Measurements from ENCODE around the gene NME3.
A peak's percentile ranks its signal among the peaks of the same experiment; 100 is the strongest.

The NME3 gene

DNA sequence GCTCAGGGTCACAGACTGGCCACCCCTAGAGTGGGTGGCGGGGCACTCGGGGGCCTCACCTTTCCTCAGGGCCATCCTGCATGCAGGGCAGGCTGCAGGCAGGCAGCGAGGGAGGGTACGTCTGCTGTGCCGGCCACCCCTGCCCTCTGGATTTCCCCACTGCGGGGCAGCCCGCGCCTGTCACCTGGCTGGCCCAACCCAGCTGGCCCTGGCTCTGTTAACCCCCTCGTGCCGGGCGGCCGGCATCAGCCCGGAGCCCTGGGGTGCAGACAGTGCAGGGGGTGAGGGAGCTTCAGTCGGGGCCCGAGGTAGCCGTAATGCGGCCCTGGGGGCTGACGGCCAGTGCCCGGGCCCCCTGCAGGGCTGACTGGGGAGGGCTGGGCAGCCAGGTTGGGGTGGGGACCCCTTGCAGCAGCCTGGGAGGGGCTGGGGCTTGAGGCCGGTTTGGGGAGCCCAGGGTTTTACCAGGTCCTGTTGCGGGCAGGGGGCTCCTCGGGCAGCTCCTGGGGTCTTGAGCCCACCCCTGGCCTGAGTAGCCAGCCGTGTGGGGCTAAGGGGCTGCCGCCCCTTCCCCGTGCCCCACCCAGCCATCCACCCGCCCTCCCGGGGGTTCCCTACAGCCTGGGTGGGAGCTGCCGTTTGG, 22.4 kb upstream of the NME3 start, which contains the start of gene IGFALS:
TSS of gene IGFALS (minus strand) at position 128 of the 643 bp plus-strand sequence. CDS start at position 75, 53 bp downstream.
- DNase-seq = no peak

DNA sequence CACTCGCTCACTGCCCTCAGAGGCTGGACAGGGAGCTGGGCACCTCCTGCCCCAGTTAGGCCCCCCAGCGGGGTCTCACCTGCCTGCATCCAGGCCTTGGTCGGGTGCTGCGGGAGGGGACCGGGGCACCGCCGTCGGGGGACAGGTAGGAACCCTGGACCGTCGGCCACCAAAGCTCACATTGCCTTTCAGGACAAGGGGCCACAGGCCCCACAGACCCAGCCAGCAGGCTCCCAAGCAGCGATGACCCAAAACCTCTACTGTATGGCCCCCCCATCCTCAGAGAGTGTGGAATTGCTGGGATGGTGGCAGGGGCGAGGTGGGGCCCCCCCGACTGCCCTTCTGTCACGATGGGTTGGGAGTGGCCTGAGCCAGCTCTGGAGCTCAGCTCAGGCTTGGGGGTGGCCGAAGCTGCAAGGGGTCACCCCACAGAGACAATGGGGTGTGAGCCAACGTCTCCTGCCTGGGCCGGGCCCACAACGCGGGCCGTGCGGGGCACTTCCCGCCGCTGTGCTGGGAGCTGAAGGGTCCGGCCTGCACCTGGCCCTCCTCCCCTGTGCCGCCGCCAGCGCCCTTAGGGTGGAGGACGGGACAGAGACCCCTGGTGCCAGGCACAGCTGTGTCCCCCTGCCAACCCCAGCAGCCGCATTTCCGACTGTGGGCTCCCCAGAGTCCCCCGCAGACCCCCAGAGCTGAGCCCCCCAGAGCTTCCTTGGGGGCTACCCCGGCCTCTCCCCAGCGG, 21.7 kb upstream of the NME3 start:
- no peak for DNase-seq

DNA sequence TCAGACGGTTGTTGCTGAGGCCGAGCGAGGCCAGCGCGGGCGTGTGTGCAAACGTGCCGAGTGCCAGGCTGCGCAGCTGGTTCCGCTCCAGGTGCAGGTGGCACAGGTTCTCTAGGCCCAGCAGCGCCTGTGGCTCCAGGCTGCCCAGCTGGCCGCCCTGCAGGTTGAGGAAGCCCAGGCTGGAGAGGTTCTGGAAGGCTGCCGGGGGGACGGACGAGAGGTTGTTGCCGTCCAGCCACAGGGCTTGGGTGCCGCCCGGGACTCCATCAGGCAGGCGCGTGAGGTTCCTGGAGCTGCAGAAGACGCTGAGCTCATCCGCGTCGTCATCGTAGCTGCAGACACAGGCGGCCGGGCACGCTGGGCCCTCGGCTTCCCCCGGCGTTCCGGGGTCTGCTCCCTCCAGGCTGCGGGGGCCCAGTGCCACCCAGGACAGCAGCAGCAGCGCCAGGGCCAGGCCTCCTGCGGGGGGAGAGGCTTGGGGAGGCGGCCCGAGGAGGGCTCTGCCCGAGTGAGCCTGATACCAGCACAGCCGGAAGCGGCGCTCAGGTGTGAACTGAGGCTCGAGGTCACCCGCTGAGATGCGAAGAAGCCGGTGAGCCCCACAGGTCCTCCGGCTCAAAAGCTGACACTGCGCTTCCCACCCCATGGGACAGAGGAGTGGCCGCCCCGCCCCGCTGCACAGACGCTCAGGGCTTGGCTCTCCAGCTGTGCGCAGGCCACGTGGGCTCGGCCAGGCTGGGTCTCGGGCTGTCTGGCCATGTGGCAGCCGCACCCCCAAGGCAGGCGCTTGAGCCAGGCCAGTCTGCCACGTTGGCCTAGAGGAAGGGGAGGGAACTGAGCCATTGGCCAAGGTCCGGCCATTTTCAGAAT, 20.8 kb upstream of the NME3 start:
- no peak for DNase-seq

DNA sequence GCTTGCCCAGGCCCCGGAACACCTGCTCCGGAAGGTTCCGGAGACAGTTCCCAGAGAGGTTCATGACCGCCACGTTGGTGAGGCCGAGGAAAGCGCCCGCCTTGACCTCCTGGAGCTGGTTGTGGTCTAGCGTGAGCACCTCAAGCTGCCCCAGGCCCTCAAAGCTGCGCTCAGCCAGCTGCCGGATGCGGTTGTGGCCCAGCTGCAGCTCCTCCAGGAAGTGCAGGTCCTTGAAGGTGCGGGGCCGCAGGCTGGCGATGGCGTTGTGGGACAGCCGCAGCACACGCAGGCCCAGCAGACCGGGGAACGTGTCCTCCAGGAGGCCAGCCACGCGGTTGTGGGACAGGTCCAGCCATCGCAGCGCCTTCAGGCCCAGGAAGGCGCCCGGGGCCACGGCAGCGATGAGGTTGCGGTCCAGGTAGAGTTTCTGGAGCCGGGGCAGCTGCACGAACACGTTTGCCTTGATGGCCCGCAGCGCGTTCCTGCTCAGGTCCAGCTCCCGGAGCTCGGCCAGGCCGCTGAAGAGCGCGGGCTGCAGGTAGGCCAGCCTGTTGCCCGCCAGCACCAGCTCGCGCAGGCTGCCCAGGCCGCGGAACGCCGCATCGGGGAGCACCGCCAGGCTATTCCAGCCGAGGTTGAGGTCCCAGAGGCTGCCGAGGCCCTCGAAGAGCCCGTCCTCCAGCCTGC, 20.1 kb upstream of the NME3 start:
- DNase-seq = no peak

DNA sequence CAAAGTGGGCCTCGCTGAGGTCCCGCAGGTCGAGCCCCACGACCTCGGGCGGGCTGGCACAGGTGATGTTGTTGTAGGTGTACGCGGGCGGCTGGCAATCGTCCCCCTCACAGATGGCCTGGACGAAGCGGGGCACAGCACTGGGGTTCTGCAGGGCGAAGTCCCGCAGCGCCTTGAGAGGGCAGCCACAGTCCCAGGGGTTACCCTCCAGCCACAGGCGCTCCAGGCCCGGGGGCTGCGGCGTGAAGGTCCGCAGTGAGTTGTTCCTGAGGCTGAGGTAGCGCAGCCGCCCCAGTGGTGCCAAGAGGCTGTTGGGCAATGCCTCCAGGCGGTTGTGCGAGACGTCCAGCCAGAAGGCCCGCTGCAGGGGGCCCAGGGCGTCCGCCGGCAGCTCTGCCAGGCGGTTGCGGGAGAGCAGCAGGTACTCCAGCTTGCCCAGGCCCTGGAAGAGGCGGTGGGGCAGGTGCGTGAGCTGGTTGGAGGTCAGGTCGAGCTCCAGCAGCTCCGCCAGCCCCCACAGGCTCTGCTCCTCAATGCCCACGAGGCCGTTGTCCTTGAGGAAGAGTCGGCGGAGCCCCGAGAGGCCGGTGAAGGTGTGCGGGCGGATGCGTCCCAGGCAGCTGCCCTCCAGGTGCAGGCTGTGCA, 19.4 kb upstream of the NME3 start:
- DNase-seq = no peak

DNA sequence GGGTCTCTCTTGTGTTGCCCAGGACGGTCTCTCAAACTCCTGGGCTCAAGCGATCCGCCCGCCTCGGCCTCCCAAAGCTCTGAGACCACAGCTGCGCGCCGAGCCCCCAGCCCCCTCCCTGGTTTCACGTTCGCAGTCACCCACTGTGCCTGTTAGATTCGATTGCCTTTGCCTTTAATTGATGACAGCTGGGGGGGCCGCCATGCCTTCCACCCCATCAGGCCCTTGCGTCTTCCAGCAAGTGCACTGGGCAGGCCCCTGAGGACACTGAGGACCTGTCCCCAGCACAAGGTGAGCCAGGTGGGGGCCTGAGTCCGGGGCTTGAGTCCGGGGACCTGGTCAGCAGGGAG, 18.9 kb upstream of the NME3 start:
- DNase-seq = no peak

DNA sequence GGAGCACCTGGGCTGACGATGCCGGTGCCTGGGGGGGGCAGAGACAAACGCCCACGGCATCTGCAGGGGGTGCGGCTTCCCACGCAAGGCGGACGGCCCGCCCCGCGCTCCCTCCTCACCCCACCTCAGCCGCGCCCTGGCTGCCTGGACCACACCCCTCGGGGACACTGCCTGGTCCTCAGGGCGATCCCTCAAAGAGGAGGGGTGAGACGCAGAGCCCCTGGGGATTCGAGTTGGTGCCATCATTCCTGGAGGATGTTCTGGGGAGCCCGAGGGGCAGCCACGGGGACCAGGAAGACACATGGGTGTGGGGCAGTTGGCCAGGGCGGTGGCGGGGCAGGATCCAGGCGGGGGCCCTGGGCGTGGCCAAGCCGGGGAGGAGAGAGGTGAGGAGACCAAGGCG, 18.3 kb upstream of the NME3 start:
- DNase-seq = no peak

DNA sequence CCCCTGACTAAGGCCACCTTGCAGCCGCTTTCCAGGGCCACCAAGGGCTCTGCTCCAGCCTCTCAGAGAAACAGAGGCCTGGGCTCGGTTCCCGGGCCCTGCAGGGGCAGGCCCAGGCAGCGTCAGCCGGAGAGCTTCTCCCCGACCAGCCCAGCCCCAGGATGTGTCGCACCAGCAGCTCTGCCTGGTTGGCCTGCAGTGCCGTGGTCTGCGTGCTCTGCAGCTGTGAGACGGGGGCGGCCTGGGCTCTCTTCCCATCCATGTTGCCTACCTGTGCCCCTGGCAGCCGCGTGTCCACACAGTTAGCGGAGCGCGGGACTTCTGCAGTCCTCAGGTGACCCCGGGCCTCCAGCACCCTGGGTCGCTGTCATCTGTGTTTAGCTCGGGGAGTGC, 17.4 kb upstream of the NME3 start:
- no peak for DNase-seq

DNA sequence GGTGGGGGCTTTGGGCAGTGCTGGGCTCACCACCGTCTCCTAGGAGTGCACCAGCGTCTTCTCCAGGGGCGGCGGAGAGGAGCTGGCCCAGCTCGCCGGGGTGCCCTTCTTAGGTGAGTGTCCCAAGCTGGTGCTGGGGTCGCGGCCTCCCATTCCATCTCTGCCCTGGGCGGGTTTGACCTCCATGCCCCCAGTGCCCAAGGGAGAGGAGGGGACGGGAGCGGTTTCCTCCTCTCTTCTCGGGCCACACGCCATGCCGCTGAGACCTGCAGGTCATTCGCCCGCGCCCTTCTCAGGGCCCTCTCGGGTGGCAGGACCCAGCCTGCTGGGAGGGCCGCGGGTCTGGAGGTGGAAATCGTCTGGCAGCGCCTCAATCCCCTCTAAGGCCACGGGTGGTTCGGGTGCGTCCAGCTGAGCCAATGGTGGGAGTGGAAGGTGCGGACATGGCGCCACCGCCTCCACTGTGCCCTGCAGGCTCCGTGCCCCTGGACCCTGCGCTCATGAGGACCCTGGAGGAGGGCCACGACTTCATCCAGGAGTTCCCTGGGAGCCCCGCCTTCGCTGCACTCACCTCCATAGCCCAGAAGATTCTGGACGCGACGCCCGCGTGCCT, 16.9 kb upstream of the NME3 start:
- DNase-seq = no peak

DNA sequence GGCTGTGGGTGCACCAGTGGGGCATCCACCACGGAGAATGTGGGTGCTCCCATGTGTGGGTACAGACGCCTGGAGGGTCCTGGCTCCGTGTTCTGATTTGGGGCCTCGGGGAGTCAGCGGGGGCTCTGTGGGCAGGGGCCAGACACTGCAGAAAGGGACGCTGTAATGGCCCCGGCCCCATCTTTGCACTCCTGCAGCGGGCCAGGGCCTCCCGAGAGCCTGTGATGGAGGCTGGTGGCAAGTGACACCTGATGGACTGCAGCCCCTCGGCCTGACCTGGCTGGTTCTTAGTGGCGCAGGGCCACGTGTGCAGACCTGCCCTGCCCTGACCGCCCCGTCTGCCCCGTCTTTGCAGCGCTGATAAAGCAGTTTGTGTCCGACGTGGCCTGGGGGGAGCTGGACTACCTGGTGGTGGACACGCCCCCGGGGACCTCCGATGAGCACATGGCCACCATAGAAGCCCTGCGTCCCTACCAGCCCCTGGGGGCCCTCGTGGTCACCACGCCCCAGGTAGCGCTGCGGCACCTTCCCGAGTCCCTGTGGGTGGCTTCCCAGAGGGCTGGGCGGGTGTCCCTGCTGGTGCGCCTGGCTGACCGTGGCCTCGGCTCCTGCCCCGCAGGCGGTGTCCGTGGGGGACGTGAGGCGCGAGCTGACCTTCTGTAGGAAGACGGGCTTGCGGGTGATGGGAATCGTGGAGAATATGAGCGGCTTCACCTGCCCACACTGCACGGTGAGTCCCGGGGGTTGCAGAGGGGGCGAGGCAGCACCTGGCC, 16.2 kb upstream of the NME3 start:
- DNase-seq = no peak

DNA sequence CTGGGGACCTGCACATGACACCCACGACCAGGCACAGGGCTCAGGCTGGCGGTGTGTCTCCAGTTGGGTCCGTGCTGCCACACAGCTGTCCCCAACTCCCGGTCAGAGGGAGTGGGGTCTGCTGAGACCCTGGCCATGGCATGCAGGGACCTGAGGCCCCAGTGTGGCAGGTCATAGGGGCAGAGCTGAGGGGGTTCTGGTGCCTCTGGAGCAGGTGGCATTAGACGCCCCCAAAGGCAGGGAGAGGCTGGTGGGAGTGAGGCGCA, 15.6 kb upstream of the NME3 start:
- DNase-seq = no peak

DNA sequence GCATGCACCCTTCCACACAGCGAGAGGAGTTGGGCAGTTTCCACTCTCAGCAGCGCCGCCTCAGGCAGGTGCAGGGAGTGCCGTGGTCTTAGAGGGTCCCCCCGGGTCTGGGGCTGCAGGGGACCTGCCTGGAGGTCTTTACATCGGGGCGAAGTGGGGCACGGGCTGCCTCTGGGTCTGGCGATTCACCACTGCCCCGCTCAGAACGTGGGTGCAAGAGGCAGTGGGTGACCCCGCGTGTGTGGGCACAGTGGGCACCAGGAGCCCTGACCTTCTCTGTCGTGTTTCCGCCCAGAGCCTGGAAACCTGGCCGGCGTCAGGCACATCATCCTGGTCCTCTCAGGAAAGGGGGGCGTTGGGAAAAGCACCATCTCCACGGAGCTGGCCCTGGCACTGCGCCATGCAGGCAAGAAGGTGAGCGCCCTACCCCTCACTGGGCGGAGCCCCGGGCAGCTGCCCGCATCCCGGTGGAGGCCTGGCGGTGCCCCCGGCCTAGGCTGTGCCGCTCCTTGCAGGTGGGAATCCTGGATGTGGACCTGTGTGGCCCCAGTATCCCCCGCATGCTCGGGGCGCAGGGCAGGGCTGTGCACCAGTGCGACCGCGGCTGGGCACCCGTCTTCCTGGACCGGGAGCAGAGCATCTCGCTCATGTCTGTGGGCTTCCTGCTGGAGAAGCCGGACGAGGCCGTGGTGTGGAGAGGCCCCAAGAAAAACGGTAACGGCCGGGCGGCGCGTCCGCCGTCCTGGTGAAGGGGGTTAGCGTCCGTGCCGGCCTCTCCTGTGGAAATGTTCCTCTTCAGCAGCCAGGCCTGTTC, 15.1 kb upstream of the NME3 start:
- DNase-seq = no peak

DNA sequence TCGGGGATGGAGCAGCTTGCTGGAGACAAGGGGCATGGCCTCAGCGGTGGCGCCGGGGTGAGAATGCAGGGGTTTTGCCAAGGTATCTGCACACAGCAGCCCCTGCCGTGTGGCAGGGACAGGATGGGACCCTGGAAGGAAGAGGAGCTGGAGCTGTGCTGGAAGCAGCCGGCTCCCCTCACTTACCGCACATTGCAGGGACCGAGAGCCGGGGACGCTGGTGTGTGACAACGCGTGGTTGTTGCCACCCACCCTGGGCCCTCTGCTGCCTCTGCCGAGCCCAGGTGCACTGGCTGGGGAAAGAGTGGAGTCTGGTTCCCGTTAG, 14.5 kb upstream of the NME3 start:
- DNase-seq = no peak

DNA sequence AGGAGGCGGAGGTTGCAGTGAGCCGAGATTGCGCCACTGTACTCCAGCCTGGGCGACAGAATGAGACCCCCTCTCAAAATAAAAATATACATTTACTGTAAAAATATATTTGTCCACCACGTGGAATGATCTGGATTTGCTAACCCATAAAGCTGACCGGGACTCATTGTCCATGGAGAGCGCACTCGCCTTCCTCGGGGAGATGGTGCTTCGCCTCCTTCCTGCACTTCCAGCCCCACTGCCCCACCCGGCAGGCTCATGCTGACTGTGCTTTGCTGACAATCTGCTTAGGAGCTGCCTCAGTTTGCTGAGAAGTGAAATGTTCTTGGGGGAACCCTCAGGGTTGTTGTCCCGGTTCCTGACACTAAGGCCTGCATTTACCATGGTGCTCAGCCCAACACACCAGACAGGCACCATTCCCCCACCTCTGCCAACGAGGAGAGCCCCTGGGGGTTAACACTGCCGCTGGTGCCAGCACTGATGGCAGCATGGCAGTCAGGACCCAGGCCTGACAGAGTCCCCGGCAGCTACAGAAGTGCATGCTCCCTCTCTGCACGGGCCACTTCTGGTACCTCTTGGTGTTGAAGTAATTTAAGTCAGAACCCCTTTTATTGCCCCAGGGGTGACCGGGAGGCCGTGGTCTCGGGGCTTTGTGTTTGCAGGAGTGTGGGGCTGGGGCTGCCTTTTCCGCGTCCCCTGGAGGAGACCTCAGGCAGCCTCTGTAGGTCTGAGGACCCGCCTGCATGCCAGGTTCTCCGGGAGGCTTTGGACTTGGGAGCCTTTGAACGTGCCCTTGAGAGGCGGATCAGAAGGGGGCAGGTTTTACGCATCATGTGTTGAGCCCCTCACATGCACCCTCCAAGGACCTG, 13.9 kb upstream of the NME3 start:
- DNase-seq = no peak

DNA sequence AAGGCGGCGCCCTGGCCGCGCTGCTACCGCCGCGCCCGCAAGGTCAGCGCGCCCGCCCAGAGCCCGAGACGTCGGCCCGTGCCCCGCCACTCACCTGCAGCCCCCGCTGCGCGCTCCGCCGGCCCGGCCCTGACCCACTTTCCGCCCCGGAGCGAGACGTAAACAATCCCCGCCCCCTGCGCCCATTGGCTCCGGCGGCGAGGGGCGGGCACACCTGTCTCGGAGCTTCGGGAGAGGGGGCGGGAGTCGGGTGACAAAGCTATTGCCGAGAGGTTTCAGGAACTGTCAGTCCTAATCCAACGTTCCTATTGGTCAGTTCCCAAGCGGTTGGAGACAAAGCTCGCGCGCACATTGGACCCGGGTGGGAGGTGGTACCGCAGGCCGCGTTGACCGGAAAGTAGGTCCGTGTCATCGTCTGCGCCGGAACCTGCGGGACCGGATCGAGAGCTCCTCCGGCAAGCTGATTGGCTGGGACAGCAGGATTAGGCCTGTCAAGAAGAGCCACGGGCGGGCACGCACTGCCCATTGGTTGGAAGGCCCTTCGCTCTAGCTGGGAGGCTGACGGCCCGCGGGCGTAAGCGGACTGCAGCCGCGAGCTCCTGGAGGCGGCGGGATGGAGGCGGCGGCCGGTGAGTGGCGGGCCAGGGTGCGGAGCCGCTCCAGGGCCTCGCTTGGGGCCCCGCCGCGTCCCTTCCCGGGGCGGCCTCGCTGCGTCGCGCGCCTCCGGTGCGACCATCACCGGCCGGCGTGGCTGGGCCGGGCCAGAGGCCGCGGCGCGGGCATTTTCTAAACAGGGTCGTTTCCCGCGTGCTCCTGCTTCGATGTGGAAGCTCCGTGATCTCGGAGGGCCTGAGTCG, 11.3 kb upstream of the NME3 start, which contains the start of the genes NUBP2 and SPSB3:
TSS of gene NUBP2 (plus strand) at position 553 of the 857 bp plus-strand sequence. CDS start at position 614, 61 bp downstream.
TSS of gene SPSB3 (minus strand) at position 164 of the 857 bp plus-strand sequence. CDS start 1,088 bp downstream, outside the sequence.
- DNase-seq = peak; percentile 100

DNA sequence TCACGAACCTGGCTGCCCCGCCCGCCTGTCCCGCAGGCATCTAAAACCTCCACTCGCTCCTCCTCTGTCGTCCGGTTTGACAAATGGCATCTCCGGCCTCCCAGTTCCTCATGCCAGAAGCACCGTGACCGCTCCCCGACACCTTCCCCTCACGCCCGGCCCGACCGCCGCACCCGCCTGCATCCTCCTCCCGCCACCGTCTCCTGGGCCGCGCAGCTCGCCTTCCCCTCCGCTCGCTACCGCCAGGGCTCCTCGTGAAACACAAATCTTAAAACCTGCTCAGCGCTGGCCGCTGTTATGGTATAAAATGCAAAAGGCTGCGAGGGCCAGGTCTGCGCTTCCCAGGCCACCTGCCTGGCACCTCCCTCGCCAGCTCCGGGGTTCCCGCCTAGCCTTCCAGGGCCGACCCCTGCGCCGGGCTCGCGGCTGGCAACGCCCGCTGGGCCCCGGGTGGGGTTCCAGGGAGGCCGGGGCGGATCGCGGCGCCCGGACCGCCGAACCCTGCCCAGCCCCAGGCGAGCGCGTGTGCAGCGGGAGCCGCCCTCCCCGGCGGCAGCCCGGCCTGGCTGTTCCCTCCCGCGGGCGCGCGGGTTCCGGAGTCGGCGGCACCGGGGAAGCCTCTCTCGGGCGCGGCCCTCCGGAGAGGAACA, 10.5 kb upstream of the NME3 start:
- no peak for DNase-seq

DNA sequence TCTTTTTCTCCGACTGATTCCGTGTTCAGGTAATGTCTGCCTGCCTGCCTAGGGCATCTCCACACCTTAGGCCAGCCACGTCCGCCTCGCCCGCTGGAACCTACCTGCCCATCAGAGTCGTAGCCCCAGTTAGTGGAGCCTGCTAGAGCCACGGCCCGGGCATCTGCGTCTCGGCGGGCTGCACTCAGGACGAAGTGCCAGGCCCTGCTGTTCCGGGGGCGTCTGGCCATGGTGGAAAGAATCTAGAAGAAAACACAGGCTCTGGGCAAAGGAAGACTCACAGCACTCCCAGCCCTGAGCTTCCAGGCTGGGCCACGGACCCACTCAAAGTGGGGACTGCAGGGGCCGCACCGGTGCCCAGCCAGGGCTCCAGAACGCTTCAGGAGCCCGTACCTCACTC, 9.9 kb upstream of the NME3 start:
- DNase-seq = no peak

DNA sequence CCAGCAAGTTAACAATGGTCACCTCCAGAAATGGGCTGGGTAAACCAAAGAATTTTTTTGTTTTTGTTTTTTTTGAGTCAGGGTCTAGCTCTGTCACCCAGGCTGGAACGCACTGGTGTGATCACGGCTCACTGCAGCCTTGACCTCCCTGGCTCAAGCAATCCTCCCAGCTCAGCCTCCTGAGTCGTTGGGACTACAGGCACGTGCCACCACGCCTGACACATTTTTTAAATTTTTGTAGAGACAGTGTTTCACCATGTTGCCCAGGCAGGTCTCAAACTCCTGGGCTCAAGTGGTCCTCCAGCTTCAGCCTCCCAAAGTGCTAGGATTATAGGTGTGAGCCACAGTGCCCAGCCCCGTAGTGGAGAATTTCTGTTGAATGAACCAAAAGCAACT, 9.3 kb upstream of the NME3 start:
- DNase-seq = no peak
